GM18507 (cell line): ENCODE results near the gene GLDC.
"Not testable (repeated sequence)": the region's sequence is repeated elsewhere in the genome, so short reads cannot be mapped to it uniquely, and the experiment has no call there.

Experiments
- DNase-seq: peaks from one replicate; pipeline ENCODE4 v3.0.0; 2011; ENCODE audit warnings: low read depth; ENCODE audit not compliant: insufficient read length; ENCODE audit errors: extremely low spot score
- FAIRE-seq: peaks from 2 replicates; lab custom pipeline; 2011; peaks lifted over from hg19 to GRCh38; lab: Jason Lieb, UNC

The GLDC gene

GRCh38 chr9:6630502-6631206 is 14.9 kb downstream of the GLDC start:
- DNase-seq, result no peak
- FAIRE-seq, result peak; percentile 95

GRCh38 chr9:6628704-6629103 is 16.8 kb downstream of the GLDC start:
- DNase-seq (no peak), FAIRE-seq (no peak)

DNA sequence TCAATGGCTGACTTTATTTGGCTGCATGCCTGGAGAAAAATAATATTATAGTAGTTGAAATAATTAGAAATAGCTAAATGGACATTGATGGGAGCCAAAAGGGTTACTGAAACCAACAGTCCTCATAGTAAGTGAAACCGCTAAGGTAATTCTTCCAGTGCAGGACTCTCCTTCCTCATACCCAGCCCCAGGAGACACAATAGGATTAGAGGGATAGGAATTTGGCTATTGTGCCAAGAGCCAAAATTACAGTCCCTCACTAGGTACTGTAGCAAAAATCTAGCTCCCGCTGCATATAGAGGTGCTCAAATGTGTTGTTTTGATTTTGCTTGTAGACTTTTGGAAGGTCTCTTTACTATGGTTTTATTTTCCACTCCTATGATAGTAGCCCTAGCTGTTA is 20.2 kb downstream of the GLDC start:
- no peak for DNase-seq
- FAIRE-seq, result no peak

- not testable (repeated sequence) for FAIRE-seq
Observed at GRCh38 chr9:6622784-6623183, 22.7 kb downstream of the GLDC start.

GRCh38 chr9:6620796-6621195 is 24.7 kb downstream of the GLDC start:
- no peak for DNase-seq
- peak; percentile 69 for FAIRE-seq

More at GRCh38 chr9:6622784-6623183, 22.7 kb downstream of the GLDC start:
- not testable (repeated sequence) for DNase-seq

DNA sequence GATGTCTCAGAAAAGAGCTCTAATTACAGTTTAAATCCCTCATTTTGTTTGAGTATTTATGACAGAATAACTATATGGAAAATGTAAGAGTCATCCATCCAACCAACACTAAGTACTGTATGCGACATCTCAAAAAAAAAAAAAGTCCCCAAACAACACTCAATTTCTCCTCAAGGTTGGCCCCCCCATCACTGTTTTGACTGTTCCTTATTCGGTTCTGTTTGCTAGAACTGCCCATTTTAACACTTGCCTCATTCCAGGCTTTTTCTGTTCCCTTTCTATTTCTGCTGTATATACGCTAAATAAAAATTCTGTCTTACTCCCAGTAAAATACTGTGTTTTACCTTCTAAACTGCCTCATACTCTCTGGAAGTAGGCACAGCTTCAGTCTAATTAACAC is 25.2 kb downstream of the GLDC start:
- no peak for DNase-seq
- no peak for FAIRE-seq

DNA sequence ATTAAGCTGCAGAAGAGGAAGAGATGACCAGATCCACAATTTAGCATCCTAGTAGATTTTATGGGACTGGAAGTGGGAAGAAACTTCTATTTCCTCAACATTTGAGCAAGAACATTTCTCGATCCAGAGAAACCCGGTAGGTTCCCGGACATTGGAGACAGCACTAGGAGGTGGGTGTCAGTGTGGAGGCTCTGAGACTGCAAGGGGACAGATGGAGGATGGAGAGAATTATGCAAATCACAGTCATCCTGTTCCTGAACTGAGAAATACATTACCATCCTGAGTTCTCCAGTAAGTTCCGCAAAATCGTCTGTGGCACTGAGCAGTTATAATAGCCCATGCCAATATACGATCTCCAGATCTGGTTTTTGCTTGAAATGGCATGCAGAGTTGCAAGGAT is 25.6 kb downstream of the GLDC start:
- FAIRE-seq, result peak; percentile 67
- no peak for DNase-seq

DNA sequence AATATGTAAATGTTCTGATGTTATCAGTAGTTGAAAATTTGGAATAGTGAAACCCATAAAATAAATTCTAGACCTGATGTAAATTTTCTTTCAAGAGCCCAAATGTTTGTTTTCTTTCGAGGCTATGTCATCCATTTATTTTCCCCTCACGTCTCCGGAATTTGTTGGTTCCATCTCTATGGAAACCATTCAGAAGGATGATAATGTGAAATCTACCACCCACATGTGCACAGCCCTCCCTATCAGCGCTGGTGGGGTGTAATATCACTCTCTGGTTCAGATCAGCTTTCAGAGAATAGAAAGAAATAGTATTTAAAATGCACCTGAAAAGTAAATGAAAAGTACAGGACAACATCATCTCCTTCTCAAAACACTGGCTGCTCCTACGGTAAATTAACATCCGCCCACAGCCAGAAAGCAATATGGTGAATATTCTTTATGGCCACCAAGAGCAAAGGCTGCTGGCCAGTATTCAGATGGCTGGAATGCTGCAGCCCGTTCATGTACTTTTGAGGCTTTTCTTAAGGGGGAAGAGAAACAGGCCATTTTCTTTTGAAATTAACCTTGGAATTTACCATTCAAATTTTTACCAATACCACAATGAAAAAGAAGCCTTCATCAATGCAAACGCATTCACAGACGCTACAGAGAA is 28.5 kb downstream of the GLDC start:
- DNase-seq, result no peak

DNA sequence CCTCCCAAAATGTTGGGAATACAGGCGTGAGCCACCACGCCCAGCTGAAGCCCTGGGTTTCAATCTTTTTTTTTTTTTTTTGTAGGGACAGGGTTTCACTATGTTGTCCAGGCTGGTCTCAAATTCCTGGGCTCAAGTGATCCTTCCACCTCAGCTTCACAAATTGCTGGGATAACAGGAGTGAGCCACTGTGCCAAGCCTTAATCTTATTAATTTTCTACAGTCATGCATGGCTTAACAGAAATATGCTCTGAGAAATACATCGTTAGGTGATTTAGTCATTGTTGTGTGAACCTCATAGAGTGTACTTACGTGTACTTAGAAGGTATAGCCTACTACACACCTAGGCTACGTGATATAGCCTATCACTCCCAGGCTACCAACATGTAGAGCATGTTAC is 31.0 kb downstream of the GLDC start:
- no peak for FAIRE-seq
- DNase-seq, result no peak

More for the DNA sequence above, 28.5 kb downstream of the GLDC start:
- peak; percentile 38 for FAIRE-seq

DNA sequence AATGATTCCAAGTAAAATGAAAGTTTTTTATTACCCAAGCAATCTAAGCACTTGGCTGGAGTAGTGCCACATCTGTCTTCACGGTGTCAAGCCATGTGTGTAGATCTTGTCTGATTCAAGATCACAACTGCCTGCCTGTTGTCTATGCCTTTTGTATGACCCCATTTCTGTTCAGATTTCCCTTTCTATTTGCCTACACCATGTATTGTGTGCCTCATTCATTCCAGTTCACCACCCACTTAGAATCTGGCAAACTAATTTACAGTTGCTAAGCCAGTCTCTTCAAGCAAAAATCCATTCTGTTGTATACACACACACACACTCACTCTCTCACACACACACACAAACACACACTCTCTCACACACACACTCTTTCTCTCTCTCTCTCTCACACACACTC is 33.7 kb downstream of the GLDC start:
- DNase-seq (no peak), FAIRE-seq (no peak)

- no peak for FAIRE-seq
- no peak for DNase-seq
Observed at GRCh38 chr9:6610073-6610472, 35.5 kb downstream of the GLDC start.

DNA sequence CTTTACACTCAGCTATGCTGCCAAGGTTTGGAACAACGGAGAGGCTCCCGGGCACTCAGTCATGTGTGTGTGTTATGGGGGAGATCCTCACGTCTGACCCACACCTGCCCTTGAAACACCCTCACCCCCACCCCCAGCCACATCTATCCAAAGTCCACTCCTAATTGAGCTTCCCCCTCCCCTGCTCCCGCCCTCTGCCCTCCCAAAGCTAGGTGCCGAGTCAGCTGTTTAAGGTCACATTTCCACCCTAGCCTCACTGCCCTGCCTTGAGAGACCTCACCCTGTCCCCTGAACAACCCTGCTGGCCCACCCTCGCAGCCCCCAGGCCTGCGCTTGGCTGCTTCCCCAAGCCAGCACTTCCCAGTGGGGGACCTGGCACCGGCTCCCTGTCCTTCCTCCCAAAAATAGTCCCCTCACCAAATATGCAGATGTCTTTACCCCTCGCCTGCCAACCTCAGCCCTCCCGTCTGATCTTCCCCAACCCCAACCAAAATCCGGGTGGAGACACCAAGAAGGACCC is 36.0 kb downstream of the GLDC start:
- DNase-seq (no peak), FAIRE-seq (no peak)

- DNase-seq (no peak), FAIRE-seq (peak; percentile 97)
Observed at GRCh38 chr9:6605202-6605601, 40.3 kb downstream of the GLDC start.

- no peak for DNase-seq
- no peak for FAIRE-seq
Observed at GRCh38 chr9:6600426-6600825, 45.1 kb downstream of the GLDC start.

GRCh38 chr9:6600006-6600405 is 45.5 kb downstream of the GLDC start:
- FAIRE-seq, result peak; percentile 18
- no peak for DNase-seq

DNA sequence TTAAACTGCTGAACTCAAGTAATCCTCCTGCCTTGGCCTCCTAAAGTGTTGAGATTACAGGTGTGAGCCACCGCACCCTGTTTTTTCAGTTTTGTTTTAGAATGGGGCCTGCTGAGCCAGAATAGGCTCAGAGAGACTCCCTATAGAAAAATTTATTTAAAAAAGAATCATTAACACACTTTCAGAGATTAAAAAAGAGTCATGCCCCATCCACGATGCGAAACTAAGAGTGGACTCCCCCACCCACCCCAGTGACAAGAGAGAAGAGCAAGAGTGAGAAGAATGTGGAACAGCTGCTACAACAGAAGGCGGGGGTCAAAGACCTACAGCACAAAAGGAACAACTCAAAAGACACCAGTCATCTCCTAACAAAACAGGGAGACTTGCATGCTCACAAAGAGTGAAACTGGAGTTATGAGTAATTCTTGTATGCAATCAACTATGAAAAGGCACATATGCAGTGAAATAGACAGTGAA is 47.2 kb downstream of the GLDC start:
- DNase-seq (peak; percentile 76), FAIRE-seq (peak; percentile 97)

DNA sequence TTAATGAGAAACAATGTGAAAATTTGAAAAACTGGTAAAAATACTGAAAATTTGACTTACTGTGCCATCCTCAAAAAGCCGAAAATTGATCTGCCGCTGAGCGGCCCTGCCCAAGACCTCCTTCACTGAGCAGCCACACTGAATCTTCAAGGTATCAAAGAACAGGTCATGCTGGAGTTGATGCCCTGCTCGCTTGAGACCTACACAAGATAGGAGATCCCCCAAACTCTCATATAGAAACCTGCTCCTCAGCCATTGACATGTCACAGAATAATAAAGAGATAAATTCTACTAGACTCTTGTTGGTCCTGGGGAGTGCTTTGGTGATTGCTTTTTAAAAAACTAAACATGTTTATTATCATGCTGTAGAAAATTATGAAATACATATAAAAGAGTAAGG is 52.7 kb downstream of the GLDC start:
- DNase-seq (no peak), FAIRE-seq (no peak)

GRCh38 chr9:6592231-6592630 is 53.3 kb downstream of the GLDC start:
- FAIRE-seq (no peak), DNase-seq (no peak)

DNA sequence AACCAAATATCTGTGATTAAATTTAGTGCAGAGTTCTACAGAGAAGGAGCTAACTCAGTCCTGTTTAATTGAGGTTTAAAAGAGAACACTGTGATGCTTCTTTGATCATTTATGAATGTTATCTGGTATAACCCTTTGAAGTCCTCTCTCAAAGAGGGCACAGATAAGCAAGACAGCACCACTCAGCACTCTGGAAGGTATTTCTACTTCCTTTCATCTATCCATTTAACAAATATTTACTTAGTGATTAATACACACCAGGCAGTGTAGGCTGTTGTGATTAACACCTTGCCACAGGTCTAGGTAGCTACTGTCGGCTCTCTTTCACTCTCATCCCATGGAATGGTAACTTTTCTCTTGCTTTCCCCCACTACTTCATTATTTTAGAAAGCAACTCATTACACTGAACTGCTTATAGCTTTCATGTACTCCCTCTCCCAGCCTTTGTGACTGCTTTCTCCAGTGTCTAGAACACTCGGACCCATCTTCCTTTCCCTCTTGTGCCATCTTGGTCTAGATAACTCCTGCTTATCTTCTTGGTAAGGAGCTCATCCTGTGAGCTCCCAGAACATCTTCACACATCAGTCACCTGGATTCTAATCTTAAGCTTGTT is 54.7 kb downstream of the GLDC start:
- FAIRE-seq (no peak), DNase-seq (no peak)

- DNase-seq, result no peak
- FAIRE-seq, result no peak
Observed at GRCh38 chr9:6590334-6590733, 55.2 kb downstream of the GLDC start.
